Caco-2 (cell line): ENCODE data around the gene HID1. TPM values are rescaled to one million over a fixed set of nuclear protein-coding genes. Genes with fewer than 3 reads are reported as not detected.

Source experiments
- BruUV-seq: library from RNA; stranded (reverse); fragments of 400-500 nt; replicated peaks from 2 replicates; lab custom pipeline; 2021; lab: Mats Ljungman, UMichigan
- CTCF ChIA-PET: fragments of 300-600 bp; sonication (Branson Sonifier 250); formaldehyde crosslinking; loops from one replicate; lab custom pipeline; 2022; ENCODE audit warnings: antibody characterized with exemption; lab: Charles Lee
- POLR2A ChIA-PET: fragments of 300-600 bp; sonication (Branson Sonifier 250); formaldehyde crosslinking; loops from one replicate; lab custom pipeline; 2022; ENCODE audit warnings: antibody characterized with exemption; lab: Charles Lee
- DNase-seq, 2 experiments: peaks; one replicate each; pipeline versions ENCODE4 v3.0.0 to v3.0.0-alpha.2; 2020 to 2022
- H3K27me3 ChIP-seq: replicated peaks from 2 replicates; pipeline ENCODE4 v1.6.0; 2011; ENCODE audit warnings: low read length; ENCODE audit not compliant: control insufficient read depth, insufficient read depth
- H3K36me3 ChIP-seq: 2 replicates; pipeline ENCODE4 v1.5.1; 2011; ENCODE audit warnings: low read length; ENCODE audit not compliant: control insufficient read depth, insufficient read depth
- H3K4me1 ChIP-seq: fragments of 250-450 bp; sonication (Bioruptor Pico); 2 replicates; pipeline ENCODE4 v1.5.1; 2020; ENCODE audit warnings: mild to moderate bottlenecking
- H3K4me3 ChIP-seq: 2 replicates; pipeline ENCODE4 v1.5.1; 2011; ENCODE audit warnings: low read depth, mild to moderate bottlenecking, control low read depth, low read length
- H3K9me3 ChIP-seq: fragments of 250-450 bp; sonication (Bioruptor Pico); 2 replicates; pipeline ENCODE4 v1.5.1; 2020; ENCODE audit warnings: mild to moderate bottlenecking, moderate library complexity
- H3K27ac Mint-ChIP-seq: one replicate; pipeline ENCODE4 v1.8.0; 2022; ENCODE audit warnings: mixed read lengths; ENCODE audit not compliant: unreplicated experiment
- H3K27me3 Mint-ChIP-seq: one replicate; pipeline ENCODE4 v1.8.0; 2022; ENCODE audit warnings: mixed read lengths; ENCODE audit not compliant: insufficient read depth, unreplicated experiment
- H3K36me3 Mint-ChIP-seq: one replicate; pipeline ENCODE4 v1.8.0; 2022; ENCODE audit warnings: mild to moderate bottlenecking, mixed read lengths; ENCODE audit not compliant: insufficient read depth, unreplicated experiment
- H3K4me1 Mint-ChIP-seq: one replicate; pipeline ENCODE4 v1.8.0; 2022; ENCODE audit warnings: low read depth, mixed read lengths; ENCODE audit not compliant: unreplicated experiment
- H3K4me3 Mint-ChIP-seq: one replicate; pipeline ENCODE4 v1.8.0; 2022; ENCODE audit warnings: mild to moderate bottlenecking, moderate library complexity, mixed read lengths; ENCODE audit not compliant: unreplicated experiment
- H3K9me3 Mint-ChIP-seq: one replicate; pipeline ENCODE4 v1.8.0; 2022; ENCODE audit warnings: mixed read lengths; ENCODE audit not compliant: unreplicated experiment
- CTCF ChIP-seq, 2 experiments: fragments of 200-600 bp in 1 of 2; IDR thresholded peaks; 1 replicate in 1 of 2; 2 replicates in 1 of 2; pipeline versions ENCODE4 v1.5.1 to v1.8.0; 2011 to 2022; ENCODE audit warnings: antibody characterized with exemption in 1 of 2, control low read depth in 1 of 2, inconsistent platforms in 1 of 2, low read depth in 1 of 2, low read length in 1 of 2, mild to moderate bottlenecking in 1 of 2, moderate library complexity in 1 of 2; ENCODE audit not compliant: insufficient read depth in 1 of 2, severe bottlenecking in 1 of 2, unreplicated experiment in 1 of 2
- intact Hi-C: fragments of 100-400 bp; cut with micrococcal nuclease; formaldehyde crosslinking; loops from one replicate; pipeline ENCODE4 v1.10.0; 2022; ENCODE audit not compliant: unreplicated experiment
- total RNA-seq: library from RNA; stranded (reverse); gene quantifications from 2 replicates; pipeline ENCODE4 v1.2.3, GENCODE V29; 2022

HID1 gene
- total RNA-seq, 1 experiment from 2014 or later: 29.8 TPM

- no peaks in the 10 kb centered on the region for H3K4me1 Mint-ChIP-seq
- CTCF ChIA-PET: interaction anchor here (0.6 to 1.5 kb wide), 3 partner anchors 41 to 81 kb away, joined by 3 to 4 read pairs (median 4); partner anchors contain the start of gene OTOP2
- H3K27ac Mint-ChIP-seq: no peak overlapping the region
- peaks cover 3% of the 10 kb centered on the region; the same call in 1 of the 2 replicates for H3K4me1 ChIP-seq
- H3K27me3 Mint-ChIP-seq: no peaks in the 10 kb centered on the region
- no peaks in the 10 kb centered on the region for H3K27me3 ChIP-seq
- no peaks in the 10 kb centered on the region for H3K9me3 Mint-ChIP-seq
- no peaks in the 10 kb centered on the region; the same call in 1 of the 2 replicates for H3K36me3 ChIP-seq
- intact Hi-C loops: no loop called here
- TF ChIP-seq CTCF (IDR thresholded peaks at IDR 0.05; ENCODE audit: insufficient read depth in 1 of 2, low read depth in 1 of 2, low read length in 1 of 2, severe bottlenecking in 1 of 2, unreplicated experiment in 1 of 2): no peak
- H3K4me3 ChIP-seq: no peak overlapping the region
- no peak overlapping the region for H3K4me3 Mint-ChIP-seq
- no peaks in the 10 kb centered on the region for H3K9me3 ChIP-seq
- peaks cover 27% of the 10 kb centered on the region for H3K36me3 Mint-ChIP-seq
- DNase-seq: no peak
- POLR2A ChIA-PET: no interaction called here
- BruUV-seq: TSS peak; percentile 21
These were observed 32.7 kb upstream of the HID1 start for GRCh38 chr17:75005291-75005690.

- Mint-ChIP-seq H3K4me3 (no peak overlapping the region), H3K4me1 (no peaks in the 10 kb centered on the region), H3K27ac (no peak overlapping the region), H3K9me3 (no peaks in the 10 kb centered on the region), H3K27me3 (no peaks in the 10 kb centered on the region), H3K36me3 (peaks cover 34% of the 10 kb centered on the region)
- Histone ChIP-seq H3K36me3 (peaks cover 2% of the 10 kb centered on the region), H3K4me3 (no peak overlapping the region), H3K27me3 (no peaks in the 10 kb centered on the region), H3K4me1 (peaks cover under 1% of the 10 kb centered on the region; the same call in 1 of the 2 replicates), H3K9me3 (no peaks in the 10 kb centered on the region)
- BruUV-seq: no TSS peak
- intact Hi-C loops: no loop called here
- POLR2A ChIA-PET: no interaction called here
- CTCF ChIA-PET: interaction anchor here (1.4 to 1.5 kb wide), 2 partner anchors 43 to 80 kb away, joined by 4 read pairs; partner anchors contain the start of gene OTOP2
- DNase-seq: no peak
- TF ChIP-seq CTCF (IDR thresholded peaks at IDR 0.05; ENCODE audit: insufficient read depth in 1 of 2, low read depth in 1 of 2, low read length in 1 of 2, severe bottlenecking in 1 of 2, unreplicated experiment in 1 of 2): no peak
These were observed 31.8 kb upstream of the HID1 start for GRCh38 chr17:75004371-75004770.

DNA sequence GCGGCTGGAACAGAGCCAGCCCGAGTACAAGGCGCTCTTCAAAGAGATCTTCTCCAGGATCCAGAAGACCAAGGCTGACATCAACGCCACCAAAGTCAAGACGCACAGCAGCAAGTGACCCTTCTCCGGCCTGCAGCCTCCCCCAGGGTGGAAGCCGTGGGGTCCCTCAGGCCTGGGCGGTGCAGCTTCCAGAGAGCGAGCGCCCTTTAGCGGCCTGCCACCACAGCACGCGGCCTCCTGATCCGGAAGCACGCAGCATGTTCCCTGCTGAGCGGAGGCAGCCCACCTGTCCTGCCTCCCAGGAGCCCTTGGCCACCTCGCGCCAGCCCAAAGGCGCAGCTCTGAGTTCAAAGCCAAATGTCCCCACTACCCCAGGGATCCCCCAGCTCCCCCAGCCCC is 31.4 kb upstream of the HID1 start:
- H3K27me3 ChIP-seq: no peaks in the 10 kb centered on the region
- H3K9me3 ChIP-seq: no peaks in the 10 kb centered on the region
- peaks cover 39% of the 10 kb centered on the region for H3K36me3 Mint-ChIP-seq
- no peak for DNase-seq
- peaks cover 2% of the 10 kb centered on the region for H3K36me3 ChIP-seq
- no peaks in the 10 kb centered on the region for H3K27me3 Mint-ChIP-seq
- no peaks in the 10 kb centered on the region for H3K4me1 ChIP-seq
- no TSS peak for BruUV-seq
- H3K27ac Mint-ChIP-seq: no peak overlapping the region
- ChIA-PET POLR2A (no interaction called here), CTCF (interaction anchor here (1.4 to 1.5 kb wide), 2 partner anchors 42 to 80 kb away, joined by 4 read pairs; partner anchors contain the start of gene OTOP2)
- no peaks in the 10 kb centered on the region for H3K9me3 Mint-ChIP-seq
- TF ChIP-seq CTCF (IDR thresholded peaks at IDR 0.05; ENCODE audit: insufficient read depth in 1 of 2, low read depth in 1 of 2, low read length in 1 of 2, severe bottlenecking in 1 of 2, unreplicated experiment in 1 of 2): no peak
- H3K4me1 Mint-ChIP-seq: no peaks in the 10 kb centered on the region
- intact Hi-C loops: no loop called here
- H3K4me3 Mint-ChIP-seq: no peak overlapping the region
- no peak overlapping the region for H3K4me3 ChIP-seq
